Mesangial cell (primary cell): ENCODE measurements around the gene ADD1. TPM values are rescaled to one million over a fixed set of nuclear protein-coding genes. Genes with fewer than 3 reads are reported as not detected.

Experiments
- total RNA-seq: library from RNA; depleted of rRNA; stranded (reverse); fragments of >200 nt; gene quantifications from 2 replicates; pipeline ENCODE4 v1.2.3, GENCODE V29; 2015

The ADD1 gene
- 151 and 190 TPM in 2 replicates for total RNA-seq

DNA sequence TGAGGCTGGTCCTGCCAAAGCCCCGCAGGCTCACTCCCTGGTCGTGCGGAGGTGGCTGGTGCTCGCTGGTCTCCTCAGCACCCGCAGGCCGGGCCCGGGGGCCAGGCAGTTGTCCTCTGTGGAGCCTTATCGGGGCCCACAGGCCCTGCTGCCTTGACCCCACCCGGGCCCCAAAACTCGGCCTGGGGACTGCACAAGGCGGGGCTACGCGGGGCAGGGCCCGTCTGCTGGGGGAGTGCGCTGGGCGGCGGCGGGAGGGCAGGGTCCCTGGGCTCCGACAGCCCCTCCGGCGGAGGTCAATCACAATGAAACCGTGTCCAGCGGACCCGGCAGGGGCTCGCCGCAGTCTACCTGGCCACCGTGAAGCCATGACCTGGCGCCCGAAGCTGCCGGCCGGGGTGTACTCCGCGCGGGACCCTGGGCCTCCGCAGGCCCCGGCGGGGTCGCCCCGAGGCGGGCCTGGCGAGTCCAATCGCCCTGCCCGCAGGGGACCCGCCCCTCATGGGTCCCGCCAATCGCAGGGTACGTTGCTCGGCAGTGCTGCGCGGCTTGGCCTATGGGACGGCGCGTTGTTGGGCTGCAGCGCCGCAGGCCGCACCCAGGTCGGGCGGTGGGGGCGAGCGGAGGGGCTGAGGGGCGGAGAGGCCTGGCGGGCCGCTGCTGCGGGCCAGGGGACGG, at the start of gene ADD1:
ADD1 (plus strand) TSS at position 582 of the 678 bp plus-strand sequence. CDS start 32,072 bp downstream, outside the sequence.

GRCh38 chr4:2963175-2963965, 119.7 kb downstream of the ADD1 start, which contains the start of the genes GRK4 and NOP14:
TSS of gene GRK4 (plus strand) at chr4:2963571. CDS start at chr4:2964071, 500 bp downstream.
TSS of gene NOP14 (minus strand) at chr4:2963406. CDS start at chr4:2963319, 87 bp downstream.

Other genes with a start within 250 kb of the ADD1 start
- 38.3 and 41.9 TPM in 2 replicates for gene TNIP2, start 87.5 kb upstream of the ADD1 start, total RNA-seq
- gene SH3BP2, start 50.8 kb upstream of the ADD1 start, total RNA-seq = 43.3 and 71.7 TPM in 2 replicates
- gene NOP14, start 119.6 kb downstream of the ADD1 start, total RNA-seq = 14.6 and 24.8 TPM in 2 replicates
- 1.6 and 3.0 TPM in 2 replicates for gene GRK4, start 119.7 kb downstream of the ADD1 start, total RNA-seq
- not detected in 2 replicates for gene HTT-AS, start 230.7 kb downstream of the ADD1 start, total RNA-seq
- 40.2 and 45.5 TPM in 2 replicates for gene HTT, start 230.8 kb downstream of the ADD1 start, total RNA-seq